Smooth muscle cell (in vitro differentiated cells): ENCODE measurements around the gene SMC6. TPM values are rescaled to one million over a fixed set of nuclear protein-coding genes. Genes with fewer than 3 reads are reported as not detected.

Source experiments
- DNase-seq: peaks from one replicate; lab custom pipeline; 2025; ENCODE audit not compliant: unreplicated experiment; lab: John Stamatoyannopoulos, UW
- H2AFZ ChIP-seq: fragments of 200-600 bp; sonication (generic); 2 replicates; pipeline ENCODE4 v1.6.0; 2016; ENCODE audit warnings: antibody characterized with exemption, low read depth, mild to moderate bottlenecking
- H3F3A ChIP-seq: fragments of 200-600 bp; sonication (generic); 2 replicates; pipeline ENCODE4 v1.6.0; 2017; ENCODE audit warnings: antibody characterized with exemption, low read depth
- H3K27ac ChIP-seq: fragments of 200-600 bp; sonication (generic); 2 replicates; pipeline ENCODE4 v1.5.1; 2016; ENCODE audit warnings: low read depth, mild to moderate bottlenecking
- H3K27me3 ChIP-seq: fragments of 200-600 bp; sonication (generic); 2 replicates; pipeline ENCODE4 v1.6.1; 2016; ENCODE audit warnings: low read depth, mild to moderate bottlenecking
- H3K36me3 ChIP-seq: fragments of 200-600 bp; sonication (generic); 2 replicates; pipeline ENCODE4 v1.5.1; 2016; ENCODE audit warnings: low read depth
- H3K4me1 ChIP-seq: fragments of 200-600 bp; sonication (generic); 2 replicates; pipeline ENCODE4 v1.5.1; 2016; ENCODE audit warnings: low read depth
- H3K4me2 ChIP-seq: fragments of 200-600 bp; sonication (generic); 2 replicates; pipeline ENCODE4 v1.6.0; 2016; ENCODE audit warnings: mild to moderate bottlenecking
- H3K4me3 ChIP-seq: fragments of 200-600 bp; sonication (generic); 2 replicates; pipeline ENCODE4 v1.5.1; 2016; ENCODE audit warnings: mild to moderate bottlenecking
- H3K79me2 ChIP-seq: fragments of 200-600 bp; sonication (generic); 2 replicates; pipeline ENCODE4 v1.6.0; 2016; ENCODE audit warnings: low read depth, mild to moderate bottlenecking
- H3K9ac ChIP-seq: fragments of 200-600 bp; sonication (generic); 2 replicates; pipeline ENCODE4 v1.6.0; 2016; ENCODE audit warnings: low read depth
- H3K9me3 ChIP-seq: fragments of 200-600 bp; sonication (generic); replicated peaks from 2 replicates; pipeline ENCODE4 v1.5.1; 2016; ENCODE audit warnings: low read depth
- H4K20me1 ChIP-seq: fragments of 200-600 bp; sonication (generic); 2 replicates; pipeline ENCODE4 v1.6.0; 2016; ENCODE audit warnings: low read depth
- WGBS: methylation state at CpG from one replicate; pipeline ENCODE4 v1.1.7; 2016; ENCODE audit warnings: low lambda C conversion rate; 5-methylcytosine and 5-hydroxymethylcytosine counted together
- polyA plus RNA-seq: library from polyadenylated mRNA; unstranded; fragments of >200 nt; fragmentation: Nextera tagmentation; extraction: Ambion mirVana; gene quantifications from 2 replicates; pipeline ENCODE4 v1.2.1, GENCODE V29; 2016
- total RNA-seq: library from RNA; depleted of rRNA; stranded (reverse); fragments of >200 nt; gene quantifications from 2 replicates; pipeline ENCODE4 v1.2.3, GENCODE V29; 2014
- TF ChIP-seq, protein P1 (sequence below): fragments of 200-600 bp; sonication (generic); IDR thresholded peaks from 2 replicates; pipeline ENCODE4 v1.5.1; 2017; ENCODE audit warnings: borderline replicate concordance, mild to moderate bottlenecking, antibody characterized with exemption; ENCODE audit not compliant: insufficient read depth, poor library complexity, severe bottlenecking

The SMC6 gene
- total and polyA plus RNA-seq, 2 experiments from 2014 or later = 11.2 to 18.1 TPM

- H3F3A ChIP-seq = no peaks in the 10 kb centered on the region
- no peaks in the 10 kb centered on the region for H3K4me1 ChIP-seq
- no peak overlapping the region for H3K4me2 ChIP-seq
- TF ChIP-seq, protein P1, sequence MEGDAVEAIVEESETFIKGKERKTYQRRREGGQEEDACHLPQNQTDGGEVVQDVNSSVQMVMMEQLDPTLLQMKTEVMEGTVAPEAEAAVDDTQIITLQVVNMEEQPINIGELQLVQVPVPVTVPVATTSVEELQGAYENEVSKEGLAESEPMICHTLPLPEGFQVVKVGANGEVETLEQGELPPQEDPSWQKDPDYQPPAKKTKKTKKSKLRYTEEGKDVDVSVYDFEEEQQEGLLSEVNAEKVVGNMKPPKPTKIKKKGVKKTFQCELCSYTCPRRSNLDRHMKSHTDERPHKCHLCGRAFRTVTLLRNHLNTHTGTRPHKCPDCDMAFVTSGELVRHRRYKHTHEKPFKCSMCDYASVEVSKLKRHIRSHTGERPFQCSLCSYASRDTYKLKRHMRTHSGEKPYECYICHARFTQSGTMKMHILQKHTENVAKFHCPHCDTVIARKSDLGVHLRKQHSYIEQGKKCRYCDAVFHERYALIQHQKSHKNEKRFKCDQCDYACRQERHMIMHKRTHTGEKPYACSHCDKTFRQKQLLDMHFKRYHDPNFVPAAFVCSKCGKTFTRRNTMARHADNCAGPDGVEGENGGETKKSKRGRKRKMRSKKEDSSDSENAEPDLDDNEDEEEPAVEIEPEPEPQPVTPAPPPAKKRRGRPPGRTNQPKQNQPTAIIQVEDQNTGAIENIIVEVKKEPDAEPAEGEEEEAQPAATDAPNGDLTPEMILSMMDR = no peak
- no peak overlapping the region for H3K27ac ChIP-seq
- no peak for DNase-seq
- no peak overlapping the region for H3K9ac ChIP-seq
- H3K79me2 ChIP-seq = peaks cover 8% of the 10 kb centered on the region
- peaks cover 22% of the 10 kb centered on the region for H3K36me3 ChIP-seq
- H3K27me3 ChIP-seq = no peaks in the 10 kb centered on the region
- no peaks in the 10 kb centered on the region for H3K9me3 ChIP-seq
- H4K20me1 ChIP-seq = peaks cover 3% of the 10 kb centered on the region
- no peak overlapping the region for H3K4me3 ChIP-seq
- 98% methylated on average over 6 of the region's 6 CpGs for WGBS
- no peak overlapping the region for H2AFZ ChIP-seq
These were observed 64.6 kb downstream of the SMC6 start for GRCh38 chr2:17689010-17689409.

DNA sequence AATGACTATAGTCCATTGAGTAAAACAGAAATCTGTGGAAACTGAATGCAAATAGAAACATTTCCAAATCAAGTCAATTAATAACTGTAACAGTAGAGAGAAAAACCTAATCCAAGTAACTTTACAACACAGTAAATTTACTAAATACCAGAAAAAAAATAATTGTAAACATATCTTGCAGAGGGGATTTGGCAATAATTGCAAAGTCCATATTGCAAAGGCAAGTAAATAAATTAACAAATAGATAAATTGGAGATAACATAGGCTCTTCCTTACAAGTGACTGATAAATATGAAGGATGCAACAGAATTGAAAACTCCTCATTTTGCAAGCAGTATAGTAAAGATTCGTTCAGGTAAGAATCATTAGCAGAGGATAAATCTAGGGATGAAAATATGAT is 65.0 kb downstream of the SMC6 start:
- 91% methylated on average over 1 of the region's 1 CpG for whole genome bisulfite sequencing
- Histone ChIP-seq H3K4me1 (no peaks in the 10 kb centered on the region), H4K20me1 (peaks cover 3% of the 10 kb centered on the region), H3K36me3 (peaks cover 21% of the 10 kb centered on the region), H3F3A (no peaks in the 10 kb centered on the region), H3K9ac (no peak overlapping the region), H3K27me3 (no peaks in the 10 kb centered on the region), H3K4me2 (no peak overlapping the region), H3K4me3 (no peak overlapping the region), H3K9me3 (no peaks in the 10 kb centered on the region), H3K79me2 (peaks cover 8% of the 10 kb centered on the region), H3K27ac (no peak overlapping the region), H2AFZ (no peak overlapping the region)
- DNase-seq = no peak
- TF ChIP-seq, protein P1 = no peak

DNA sequence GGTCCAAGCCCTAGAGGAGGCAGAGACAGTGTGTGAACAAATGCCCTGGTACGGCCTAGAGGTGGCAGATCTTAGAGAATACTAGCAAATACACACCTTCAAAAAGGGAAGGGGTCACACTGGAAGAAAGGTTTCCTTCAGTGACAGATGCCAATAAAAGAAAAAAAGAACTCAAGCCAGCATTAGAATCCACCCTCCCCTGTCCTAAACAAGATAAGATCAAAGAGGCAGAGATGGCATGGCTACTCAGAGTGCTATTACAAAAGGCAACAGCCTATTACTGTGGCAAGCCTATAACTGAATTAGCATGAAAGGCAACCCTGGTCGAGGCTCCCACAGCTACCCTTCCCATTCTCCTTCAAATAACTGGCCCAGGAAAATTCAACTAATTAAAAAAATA is 69.6 kb downstream of the SMC6 start:
- Histone ChIP-seq H3F3A (no peaks in the 10 kb centered on the region), H3K9ac (no peak overlapping the region), H3K79me2 (peaks cover 8% of the 10 kb centered on the region), H3K4me3 (no peak overlapping the region), H3K27ac (no peak overlapping the region), H4K20me1 (peaks cover 3% of the 10 kb centered on the region), H3K4me2 (no peak overlapping the region), H2AFZ (no peak overlapping the region), H3K4me1 (no peaks in the 10 kb centered on the region), H3K9me3 (no peaks in the 10 kb centered on the region), H3K36me3 (peaks cover 11% of the 10 kb centered on the region), H3K27me3 (no peaks in the 10 kb centered on the region)
- DNase-seq = no peak
- TF ChIP-seq, protein P1 = no peak
- WGBS = 73% methylated on average over 2 of the region's 2 CpGs

- no peaks in the 10 kb centered on the region for H3K9me3 ChIP-seq
- H3K9ac ChIP-seq = no peak overlapping the region
- no peak overlapping the region for H3K4me3 ChIP-seq
- H3K4me2 ChIP-seq = no peak overlapping the region
- H3K36me3 ChIP-seq = peaks cover 7% of the 10 kb centered on the region
- no peak overlapping the region for H3K27ac ChIP-seq
- no peaks in the 10 kb centered on the region for H4K20me1 ChIP-seq
- TF ChIP-seq, protein P1 = no peak
- no peak overlapping the region for H2AFZ ChIP-seq
- no peaks in the 10 kb centered on the region for H3F3A ChIP-seq
- peaks cover 8% of the 10 kb centered on the region for H3K79me2 ChIP-seq
- no peak for DNase-seq
- no peaks in the 10 kb centered on the region for H3K4me1 ChIP-seq
- WGBS = 79% methylated on average over 6 of the region's 6 CpGs
- no peaks in the 10 kb centered on the region for H3K27me3 ChIP-seq
These were observed 71.3 kb downstream of the SMC6 start for GRCh38 chr2:17682098-17682857.
